ENCODE results near the gene ANXA3.

DNA sequence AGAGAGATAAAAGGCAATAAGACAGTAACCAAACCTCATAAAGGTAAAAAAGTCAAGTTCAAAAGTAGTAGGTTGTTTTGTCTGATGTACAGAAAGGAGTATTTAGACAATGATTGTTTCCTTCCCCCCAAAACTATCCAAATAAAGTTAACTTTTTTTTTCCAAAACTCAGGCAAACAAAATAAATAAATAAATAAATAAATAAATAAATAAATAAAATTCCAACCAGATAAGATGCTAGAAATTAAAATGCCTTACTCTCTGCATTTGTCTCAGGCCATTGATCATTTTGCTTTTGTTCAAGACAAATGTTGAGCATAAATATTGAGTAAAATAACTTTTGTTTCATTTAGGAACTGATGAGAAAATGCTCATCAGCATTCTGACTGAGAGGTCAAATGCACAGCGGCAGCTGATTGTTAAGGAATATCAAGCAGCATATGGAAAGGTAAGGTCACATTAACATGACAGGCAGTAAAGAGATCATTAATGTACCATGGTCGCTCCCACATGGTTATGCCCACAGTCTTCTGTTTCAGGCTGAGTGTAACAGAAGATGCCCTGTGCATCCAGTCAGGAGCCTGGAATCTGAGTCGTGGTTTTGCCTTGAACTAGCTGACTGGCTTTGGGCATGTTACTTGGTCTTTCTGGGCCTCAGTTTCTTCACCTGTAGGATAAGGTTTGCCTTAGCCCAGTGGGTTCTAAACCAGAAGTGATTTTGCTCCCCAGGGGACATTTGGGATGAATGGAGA is 27.3 kb downstream of the ANXA3 start:
- TF ChIP-seq, protein P1, sequence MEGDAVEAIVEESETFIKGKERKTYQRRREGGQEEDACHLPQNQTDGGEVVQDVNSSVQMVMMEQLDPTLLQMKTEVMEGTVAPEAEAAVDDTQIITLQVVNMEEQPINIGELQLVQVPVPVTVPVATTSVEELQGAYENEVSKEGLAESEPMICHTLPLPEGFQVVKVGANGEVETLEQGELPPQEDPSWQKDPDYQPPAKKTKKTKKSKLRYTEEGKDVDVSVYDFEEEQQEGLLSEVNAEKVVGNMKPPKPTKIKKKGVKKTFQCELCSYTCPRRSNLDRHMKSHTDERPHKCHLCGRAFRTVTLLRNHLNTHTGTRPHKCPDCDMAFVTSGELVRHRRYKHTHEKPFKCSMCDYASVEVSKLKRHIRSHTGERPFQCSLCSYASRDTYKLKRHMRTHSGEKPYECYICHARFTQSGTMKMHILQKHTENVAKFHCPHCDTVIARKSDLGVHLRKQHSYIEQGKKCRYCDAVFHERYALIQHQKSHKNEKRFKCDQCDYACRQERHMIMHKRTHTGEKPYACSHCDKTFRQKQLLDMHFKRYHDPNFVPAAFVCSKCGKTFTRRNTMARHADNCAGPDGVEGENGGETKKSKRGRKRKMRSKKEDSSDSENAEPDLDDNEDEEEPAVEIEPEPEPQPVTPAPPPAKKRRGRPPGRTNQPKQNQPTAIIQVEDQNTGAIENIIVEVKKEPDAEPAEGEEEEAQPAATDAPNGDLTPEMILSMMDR (IDR thresholded peaks at IDR 0.05; ENCODE audit: insufficient read depth, low read depth, low read length): no peak
- TF ChIP-seq EZH2 (IDR thresholded peaks at IDR 0.05; ENCODE audit: insufficient read depth, low read length): no peak
